GM18907 (cell line): ENCODE results near the gene CCR9.
A peak's percentile ranks its signal among the peaks of the same experiment; 100 is the strongest.
"Not testable (repeated sequence)": the region's sequence is repeated elsewhere in the genome, so short reads cannot be mapped to it uniquely, and the experiment has no call there.

Experiments
- ATAC-seq: cut with Tn5 transposase; IDR thresholded peaks from one replicate; pipeline ENCODE4 v1.9.1; 2021; ENCODE audit warnings: mild to moderate bottlenecking, moderate library complexity; ENCODE audit not compliant: unreplicated experiment

CCR9 gene, protein sequence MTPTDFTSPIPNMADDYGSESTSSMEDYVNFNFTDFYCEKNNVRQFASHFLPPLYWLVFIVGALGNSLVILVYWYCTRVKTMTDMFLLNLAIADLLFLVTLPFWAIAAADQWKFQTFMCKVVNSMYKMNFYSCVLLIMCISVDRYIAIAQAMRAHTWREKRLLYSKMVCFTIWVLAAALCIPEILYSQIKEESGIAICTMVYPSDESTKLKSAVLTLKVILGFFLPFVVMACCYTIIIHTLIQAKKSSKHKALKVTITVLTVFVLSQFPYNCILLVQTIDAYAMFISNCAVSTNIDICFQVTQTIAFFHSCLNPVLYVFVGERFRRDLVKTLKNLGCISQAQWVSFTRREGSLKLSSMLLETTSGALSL

DNA sequence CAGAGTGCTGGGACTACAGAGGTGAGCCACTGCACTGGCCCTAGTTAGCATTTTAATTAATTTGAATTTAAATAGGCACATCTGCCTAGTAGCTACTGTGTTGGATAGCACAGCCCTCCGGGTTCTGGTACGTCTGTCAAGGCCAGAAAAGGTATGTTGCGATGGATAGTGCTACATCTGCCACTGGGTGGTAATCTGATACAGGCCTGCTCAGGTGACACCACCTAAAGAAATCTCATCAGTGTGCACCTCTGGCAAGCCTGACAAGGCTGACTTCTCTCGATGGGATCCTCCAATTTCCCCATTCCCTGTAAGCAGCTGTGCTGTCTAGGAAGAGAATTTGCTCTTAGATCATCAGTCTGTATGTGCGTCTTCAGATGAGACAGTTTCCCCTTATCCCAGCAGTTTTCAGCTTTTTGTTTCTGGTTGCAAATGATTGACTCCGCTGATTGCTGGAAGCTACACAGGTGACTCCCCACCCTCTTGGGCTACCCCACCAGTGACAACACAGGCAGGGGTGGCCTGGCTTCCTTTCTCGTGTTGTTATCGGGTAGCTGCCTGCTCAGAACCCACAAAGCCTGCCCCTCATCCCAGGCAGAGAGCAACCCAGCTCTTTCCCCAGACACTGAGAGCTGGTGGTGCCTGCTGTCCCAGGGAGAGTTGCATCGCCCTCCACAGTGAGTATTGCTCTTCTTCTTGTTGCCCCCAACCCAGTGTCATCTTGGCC lies at the start of gene CCR9:
Gene CCR9, plus strand, starts transcription at position 565 of the 727 bp plus-strand sequence. CDS start 8,391 bp downstream, outside the sequence.
- no peak for ATAC-seq

DNA sequence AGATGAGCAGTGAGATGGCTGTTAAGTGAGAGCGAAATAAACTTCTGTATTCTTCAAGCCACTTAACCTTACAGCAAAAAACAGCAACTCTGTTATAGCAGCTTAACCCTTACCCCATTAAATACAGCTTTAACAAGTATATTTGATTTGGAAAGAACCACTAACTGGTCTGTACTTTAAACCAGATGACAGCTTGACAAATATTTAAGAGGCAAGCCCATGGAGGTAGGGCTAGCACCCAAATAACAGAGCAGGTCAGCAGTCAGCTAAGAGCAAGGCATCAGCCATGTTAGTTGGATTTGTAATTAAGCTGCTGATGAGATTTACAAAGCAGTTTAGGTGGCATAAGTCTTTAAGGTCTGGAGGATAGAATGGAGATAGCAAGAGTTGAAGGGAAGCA lies 47.9 kb upstream of the CCR9 start:
- ATAC-seq: no peak

DNA sequence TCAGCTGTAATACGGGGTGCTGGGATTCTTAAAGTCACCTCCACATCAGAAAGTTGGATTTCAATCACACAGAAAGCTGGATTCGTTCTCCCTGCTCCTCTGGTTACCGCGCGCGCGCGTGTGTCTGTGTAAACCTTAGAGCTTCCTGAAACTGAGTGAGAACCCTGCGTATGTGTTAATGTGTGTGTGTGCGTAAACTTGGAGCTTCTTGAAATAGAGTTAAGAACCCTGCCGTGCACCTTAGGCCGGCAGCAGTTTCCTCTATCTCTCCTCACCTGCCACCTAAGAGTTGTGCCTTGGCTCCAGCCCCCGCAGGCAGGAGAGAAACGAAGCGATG lies 45.0 kb upstream of the CCR9 start:
- peak; percentile 25 for ATAC-seq

DNA sequence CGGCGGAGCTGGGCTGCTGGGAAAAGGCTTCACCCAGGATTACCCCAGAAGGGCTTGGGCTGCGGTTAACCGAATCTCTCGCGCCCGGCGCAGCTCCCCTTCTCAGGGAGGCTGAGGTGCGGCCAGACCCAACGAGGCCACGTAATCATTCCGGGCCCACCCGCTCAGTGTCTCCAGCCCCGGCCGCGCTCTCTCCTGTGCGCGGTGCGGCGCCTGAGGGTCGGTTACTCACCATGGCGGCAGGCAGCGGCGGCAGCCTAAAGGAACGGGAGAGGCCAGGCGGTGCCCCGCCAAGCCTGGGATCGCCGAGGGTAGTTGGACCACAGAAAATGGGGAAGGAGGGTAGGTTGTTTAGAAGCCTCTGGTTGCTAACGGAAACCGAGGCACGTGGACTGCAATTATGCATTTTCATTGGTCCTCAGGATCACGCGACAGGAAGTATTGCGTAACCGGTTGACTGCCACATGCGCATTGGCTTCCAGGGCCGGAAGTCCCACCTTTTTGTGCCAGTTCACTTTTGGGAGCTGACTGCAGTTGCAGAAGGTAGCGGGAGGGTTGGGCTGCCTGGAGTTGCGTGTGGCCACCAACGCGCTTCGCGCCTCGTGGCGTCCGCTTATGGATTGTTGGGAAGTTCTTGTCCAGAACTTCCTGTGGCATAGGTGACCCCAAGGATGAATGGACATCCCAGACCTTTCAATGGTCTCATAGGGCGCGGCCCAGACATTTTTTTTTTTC lies 44.4 kb upstream of the CCR9 start, which contains the start of gene LZTFL1:
Gene LZTFL1, minus strand, starts transcription at position 363 of the 735 bp plus-strand sequence. Its CDS starts 128 bp downstream, at position 235.
- peak; percentile 83 for ATAC-seq

DNA sequence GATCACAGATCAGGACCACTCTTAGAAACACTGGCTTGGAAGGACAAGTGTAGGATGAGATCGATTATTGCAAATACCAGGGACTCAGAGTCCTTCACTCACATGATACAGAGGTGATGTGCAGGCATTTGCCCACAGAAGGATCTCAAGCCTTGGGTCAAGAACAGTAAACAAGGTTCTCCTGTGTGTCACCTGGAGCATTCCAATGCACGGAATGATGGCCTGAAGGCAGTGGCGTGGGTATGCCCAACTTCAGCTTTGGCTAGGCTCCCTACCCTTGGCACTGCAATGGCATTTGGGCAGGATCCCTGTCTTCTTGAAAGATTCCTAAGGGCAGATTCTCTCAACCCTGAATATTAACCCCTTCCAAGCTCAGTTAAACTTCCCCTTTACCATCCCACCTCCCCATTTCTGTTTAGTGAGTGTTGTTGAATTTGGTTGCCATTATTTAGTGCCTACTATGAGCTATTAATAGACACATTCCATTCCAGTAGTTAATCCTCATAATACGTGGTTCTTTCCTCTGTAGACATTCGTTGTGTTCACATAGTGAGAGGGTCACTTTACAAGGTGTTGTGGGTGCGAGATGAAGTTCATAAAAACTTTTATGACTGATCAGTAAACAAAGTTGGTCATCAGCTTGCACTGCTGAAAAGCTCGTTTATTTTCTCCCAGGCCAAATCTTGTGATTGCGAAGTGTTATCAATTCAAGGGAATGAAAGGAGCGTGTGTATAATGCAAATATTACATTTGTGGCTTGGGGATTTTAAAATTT lies 43.3 kb upstream of the CCR9 start:
- no peak for ATAC-seq

DNA sequence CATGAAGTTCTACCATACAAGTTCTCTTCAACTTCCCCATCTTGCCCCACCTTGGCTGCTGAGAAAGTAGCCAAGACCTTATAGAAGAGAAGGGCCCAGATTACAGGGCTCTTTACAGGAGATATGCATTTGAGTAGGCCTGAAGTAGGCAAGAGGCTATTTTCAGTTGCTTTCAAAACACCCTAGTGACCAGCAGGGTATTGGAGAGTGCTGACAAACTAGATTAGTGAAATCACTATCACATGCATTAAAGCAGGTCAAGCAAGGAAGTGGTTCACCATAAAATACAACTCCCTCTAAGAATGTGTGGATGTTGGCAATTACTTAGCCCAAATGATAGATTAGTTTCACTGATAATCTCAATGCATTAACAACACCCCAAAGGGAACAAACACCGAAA lies 41.7 kb upstream of the CCR9 start:
- no peak for ATAC-seq

DNA sequence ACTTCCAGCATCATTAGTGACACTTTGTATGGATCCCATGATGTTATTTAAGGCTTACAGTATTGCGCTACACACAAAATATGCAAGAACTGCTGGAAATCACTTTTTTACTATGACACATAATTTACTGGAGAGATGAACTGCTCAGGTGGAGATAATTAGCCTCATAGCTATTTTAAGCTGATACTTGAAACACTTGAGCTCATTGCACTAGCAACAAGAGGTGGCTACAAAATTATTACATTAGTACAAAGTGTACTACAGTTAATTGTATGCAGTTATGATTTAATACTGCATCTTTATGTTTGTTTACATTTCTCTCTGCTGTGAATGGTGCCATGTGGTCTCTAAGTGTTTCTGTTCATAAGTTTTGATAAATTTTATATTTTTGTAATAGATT lies 38.0 kb upstream of the CCR9 start:
- ATAC-seq: no peak

DNA sequence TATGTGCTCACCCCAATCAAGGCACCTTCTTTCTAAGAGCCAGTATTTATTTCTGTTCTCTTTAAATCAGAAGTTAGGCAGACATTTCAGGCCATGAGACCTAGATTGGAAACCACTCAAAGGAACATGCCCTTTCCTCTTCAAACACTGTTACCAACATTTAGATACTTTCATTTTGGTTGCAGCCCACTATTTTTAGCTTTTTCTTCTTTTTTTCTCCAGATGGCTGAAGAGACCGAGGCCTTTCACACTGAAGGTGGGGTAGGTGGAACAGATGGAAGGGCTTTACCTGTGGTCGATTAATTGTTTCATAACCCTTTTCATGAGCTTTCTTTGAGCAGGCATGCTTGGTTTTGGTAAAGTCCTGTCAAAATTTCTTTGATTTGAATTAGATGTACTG lies 33.5 kb upstream of the CCR9 start:
- ATAC-seq: no peak

DNA sequence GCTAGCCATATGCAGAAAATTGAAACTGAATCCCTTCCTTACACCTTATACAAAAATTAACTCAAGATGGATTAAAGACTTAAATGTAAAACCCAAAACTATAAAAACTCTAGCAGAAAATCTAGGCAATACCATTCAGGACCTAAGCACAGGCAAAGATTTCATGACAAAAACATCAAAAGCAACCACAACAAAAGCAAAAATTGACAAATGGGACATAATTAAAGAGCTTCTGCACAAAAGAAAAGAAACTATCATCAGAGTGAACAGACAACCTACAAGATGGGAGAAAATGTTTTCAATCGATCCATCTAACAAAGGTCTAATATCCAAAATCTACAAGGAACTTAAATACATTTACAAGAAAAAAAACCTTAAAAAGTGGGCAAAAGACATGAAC lies 30.0 kb upstream of the CCR9 start:
- ATAC-seq: not testable (repeated sequence)

DNA sequence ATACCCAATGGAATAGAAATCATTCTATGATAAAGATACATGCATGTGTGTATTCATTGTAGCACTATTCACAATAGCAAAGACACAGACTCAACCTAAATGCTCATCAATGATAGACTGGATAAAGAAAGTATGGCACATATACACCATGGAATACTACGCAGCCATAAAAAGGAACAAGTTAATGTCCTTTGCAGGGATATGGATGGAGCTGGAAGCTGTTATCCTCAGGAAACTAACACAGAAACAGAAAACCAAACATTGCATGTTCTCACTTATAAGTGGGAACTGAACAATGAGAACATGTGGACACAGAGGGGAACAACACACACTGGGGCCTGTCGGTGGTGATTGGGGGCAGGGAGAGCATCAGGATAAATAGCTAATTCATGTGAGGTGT lies 29.3 kb upstream of the CCR9 start:
- not testable (repeated sequence) for ATAC-seq

DNA sequence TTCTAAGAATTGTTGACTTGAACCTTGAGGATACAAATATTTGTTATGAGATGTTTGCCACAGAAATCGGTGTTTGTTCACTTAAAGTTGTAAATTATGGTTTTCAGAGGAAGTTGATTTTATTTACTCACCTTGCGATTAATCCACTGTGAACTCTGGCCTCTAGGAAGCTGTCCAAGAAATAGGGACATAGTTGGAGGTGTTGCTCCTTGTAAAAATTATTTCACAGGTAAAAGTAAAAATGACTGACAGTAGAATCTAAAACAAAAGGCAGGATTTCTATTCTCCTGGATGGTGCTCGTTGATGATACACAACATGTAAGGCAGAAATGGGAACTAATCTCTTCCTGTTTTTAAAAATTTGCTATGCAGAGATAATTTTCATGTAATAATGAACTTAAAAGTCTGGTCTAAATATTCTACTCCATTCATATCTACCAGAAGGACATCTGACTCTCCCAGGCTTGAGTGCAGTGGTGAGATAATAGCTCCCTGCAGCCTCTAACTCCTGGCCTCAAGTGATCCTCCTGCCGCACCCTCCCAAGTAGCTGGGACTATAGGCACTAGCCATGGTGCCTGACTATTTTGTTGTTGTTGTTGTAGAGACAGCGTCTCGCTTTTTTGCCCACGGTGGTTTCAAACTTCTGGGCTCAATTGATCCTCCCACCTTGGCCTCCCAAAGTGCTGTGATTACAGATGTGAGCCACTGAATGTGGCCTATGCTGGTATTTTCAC lies 27.4 kb upstream of the CCR9 start:
- ATAC-seq: no peak

DNA sequence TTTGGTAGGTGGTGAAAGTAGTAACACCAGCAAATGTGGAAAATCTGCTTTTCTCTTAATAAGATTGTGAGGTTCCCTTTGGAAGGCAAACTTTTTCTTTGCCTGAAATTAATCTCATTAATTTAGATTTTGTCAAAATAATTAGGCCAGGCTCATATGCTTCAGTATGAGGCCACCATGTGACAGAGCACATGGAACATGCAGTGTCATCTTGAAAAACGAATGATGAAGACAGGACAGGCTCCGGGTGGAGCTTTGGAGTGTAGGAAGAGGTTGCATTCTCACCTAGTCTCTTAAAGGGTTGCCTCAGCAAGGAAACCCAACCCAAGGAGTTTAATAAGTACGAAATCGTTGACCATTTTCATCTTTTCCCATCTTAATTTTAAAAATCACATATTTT lies 25.9 kb upstream of the CCR9 start:
- ATAC-seq: no peak

DNA sequence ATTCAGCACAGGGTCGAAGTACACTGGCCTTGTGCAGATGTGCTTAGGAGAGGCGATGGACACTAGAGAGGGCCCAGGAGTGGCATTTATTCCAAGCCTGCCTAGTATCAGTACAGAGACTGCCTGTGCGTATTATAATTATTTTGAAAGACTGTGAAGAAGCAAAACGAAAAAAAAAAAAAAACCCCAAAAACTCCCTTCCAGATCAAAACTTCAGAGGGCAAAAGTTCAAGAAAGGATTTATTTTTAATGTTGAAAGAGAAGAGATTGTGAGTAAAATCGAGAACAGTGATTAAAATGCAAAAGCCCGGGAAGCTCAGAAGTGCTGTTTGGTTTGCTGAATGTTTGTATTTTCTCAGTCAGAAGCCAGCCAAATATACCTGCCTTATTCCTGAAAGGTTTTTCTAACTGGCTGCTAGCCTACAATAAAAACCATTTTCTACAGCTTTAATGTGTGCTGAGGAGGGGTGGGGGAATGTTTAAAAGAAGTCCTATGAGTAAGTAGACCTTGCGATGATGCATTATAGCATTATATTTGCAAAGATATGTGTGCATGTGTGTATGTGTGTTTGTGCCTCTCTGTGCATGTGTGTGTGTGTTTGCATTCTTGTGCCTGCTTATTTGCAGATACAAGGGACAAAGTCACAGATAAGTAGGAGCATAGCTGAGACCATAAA lies 25.2 kb upstream of the CCR9 start:
- ATAC-seq: peak; percentile 45

DNA sequence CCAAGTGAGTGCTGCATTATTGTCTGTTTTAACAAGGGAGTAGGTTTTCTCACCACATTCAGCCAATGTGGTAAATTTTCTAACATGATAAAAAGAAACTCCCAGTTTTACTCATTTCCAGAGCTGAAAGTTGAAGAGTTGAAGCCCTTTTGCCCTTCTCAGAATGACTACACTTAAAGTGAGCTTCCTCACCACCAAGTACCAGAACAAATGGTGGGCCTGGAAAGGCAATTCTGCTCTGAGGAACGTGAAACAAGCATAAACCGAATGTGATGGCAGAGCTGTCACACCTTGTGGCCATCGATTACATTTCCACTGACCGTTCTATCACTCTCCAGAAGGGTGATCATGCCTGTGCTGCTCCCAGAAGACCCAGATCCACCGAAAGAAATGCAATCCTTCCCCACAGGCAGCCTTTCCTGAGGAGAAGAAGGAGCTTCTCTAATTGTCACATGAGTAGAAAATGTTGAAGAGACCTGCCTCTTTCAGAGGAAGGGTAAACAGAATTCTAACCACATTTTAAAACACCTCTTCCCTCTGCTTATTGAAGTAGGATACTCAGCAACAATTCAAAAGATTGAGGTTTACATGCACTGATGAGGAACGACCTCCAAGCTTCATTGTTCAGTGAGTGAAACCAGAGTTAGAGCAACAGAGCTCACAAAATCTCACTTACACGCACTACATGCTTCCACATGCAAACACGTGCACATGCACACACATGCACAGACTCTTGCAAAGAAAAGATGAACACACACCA lies 21.4 kb upstream of the CCR9 start:
- peak; percentile 66 for ATAC-seq

DNA sequence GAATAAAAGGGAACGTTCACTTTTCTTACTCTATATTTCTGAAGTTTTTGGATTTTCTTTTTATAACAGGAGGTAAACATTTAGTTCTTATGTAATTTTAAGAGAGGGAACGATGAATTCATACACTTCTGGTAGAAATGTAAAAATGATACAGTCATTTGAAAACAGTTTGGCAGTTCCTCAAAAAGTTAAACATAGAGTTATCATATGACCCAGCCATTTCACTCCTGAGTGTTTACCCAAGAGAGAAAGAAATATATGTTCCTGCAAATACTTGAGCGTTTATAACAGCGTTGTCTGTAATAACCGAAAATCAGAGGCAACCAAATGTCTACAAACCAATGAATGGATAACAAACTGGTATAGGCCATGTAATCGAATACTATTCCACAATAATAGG lies 20.8 kb upstream of the CCR9 start:
- ATAC-seq: no peak

DNA sequence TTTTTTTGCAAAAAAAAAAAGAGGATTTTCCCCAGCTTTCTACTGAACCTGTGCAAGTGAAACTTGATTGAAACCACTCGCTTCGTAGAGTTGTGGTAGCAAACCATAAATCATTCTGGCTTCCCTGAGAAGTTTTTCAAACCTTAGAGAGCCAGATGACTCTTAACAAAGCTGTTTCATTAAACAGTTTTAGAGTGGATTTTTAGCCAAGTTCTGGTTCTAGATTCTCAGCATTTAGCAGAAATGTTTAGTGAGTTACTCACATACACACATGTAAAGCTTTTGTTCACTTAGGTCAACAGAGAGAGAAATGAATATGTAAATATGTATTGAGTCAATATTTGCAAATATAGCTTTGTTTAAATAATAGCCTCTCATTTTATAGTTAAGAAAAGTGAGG lies 18.1 kb upstream of the CCR9 start:
- no peak for ATAC-seq

DNA sequence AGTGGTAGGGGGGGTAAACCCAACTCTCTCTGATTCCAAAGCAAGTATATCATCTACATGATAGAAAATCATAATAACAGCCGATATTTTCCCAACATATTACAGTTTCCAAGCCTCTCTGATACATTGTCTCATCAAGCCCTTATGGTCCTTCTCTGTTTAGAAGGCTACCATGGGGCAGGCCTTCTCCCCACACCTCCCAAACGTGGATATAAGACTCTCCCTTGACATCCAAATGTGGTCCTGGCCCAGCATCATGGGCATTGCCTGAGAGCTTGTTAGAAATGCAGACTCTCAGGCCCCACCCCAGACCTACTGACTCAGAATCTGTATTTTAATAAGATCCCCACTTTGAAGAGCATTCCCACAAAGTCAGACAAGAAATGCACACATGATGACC lies 17.7 kb upstream of the CCR9 start:
- ATAC-seq: no peak

DNA sequence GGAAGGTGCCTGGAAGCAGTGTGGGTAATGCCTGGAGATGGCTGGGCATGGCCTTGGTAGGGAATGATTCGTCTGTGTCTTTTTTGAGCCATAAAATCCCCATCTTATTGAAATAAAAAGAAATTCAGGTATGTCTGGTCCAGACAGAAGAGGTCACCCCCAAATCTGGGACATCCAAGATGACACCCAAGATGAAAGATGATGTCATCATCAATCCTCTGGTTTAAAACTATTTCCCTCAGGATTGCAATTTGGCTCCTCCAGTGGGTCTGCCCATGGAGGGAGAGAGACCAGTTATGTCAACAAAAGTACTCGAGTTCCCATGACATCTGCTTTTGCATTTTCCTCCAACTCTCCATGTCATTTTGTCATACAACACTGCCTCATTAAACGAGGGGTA lies 16.7 kb upstream of the CCR9 start:
- ATAC-seq: no peak

DNA sequence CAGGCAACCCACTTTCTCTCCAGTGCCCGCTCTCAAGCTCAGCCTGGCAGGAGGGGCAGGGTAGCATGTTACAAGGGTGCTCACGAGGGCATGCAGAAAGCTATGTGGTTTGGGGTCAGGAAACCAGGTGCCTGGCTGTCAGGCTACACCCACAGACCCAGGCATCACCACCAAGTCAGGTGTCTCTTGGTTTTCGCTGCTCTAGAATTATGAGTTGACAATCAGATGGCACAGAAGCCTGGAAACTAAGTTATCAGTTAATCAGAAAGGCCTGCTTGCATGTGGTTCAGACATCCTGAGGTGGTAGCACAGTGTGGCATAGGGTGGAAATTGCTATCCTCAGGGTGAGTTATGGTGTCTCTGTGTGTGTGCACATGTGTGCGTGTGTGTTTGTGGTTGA lies 16.2 kb upstream of the CCR9 start:
- no peak for ATAC-seq
